Measurements from ENCODE around the gene NFATC2. TPM values are rescaled to one million over a fixed set of nuclear protein-coding genes. Genes with fewer than 3 reads are reported as not detected.

The NFATC2 gene
- total RNA-seq, 4 donors from 2014 or later, result 5.7 to 36.4 (median 12.0) TPM

DNA sequence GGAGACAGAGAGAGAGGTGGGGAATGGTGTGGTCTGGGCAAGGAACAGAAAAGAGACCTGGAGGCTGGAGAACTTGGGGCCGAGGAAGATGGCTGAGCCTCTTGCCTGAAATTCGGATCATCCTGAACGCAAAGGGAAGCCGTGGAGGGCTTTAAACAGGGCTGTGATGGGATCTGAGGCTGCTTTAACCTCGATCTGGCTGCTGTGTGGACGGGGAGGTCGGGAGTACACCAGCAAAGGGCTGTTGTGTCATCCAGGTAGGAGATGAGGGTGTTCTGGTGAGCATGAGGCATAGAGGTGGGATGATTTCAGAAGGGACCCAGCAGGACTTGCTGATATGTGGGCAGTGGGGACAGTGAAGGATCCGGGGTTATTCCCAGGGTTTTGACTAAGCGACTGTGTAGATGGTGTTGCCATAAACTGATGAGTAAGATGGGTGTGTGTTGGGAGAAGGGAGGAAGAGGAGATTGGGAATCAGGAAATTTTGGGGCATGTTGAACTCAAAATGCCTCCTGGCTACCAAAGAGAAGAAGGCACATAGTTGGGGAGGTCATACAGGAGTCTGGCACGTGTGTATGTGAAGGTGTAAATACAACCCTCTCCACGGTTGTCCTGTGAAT is 158.5 kb downstream of the NFATC2 start:
- Histone ChIP-seq H3K9me3 (no peaks in the 10 kb centered on the region), H3K27me3 (no peaks in the 10 kb centered on the region), H3K4me1 (no peaks in the 10 kb centered on the region), H3K27ac (no peak overlapping the region), H3K4me3 (no peak overlapping the region), H3K36me3 (no peaks in the 10 kb centered on the region)
- TF ChIP-seq POLR2A (IDR thresholded peaks at IDR 0.05), result no peak
- TF ChIP-seq, protein P1, sequence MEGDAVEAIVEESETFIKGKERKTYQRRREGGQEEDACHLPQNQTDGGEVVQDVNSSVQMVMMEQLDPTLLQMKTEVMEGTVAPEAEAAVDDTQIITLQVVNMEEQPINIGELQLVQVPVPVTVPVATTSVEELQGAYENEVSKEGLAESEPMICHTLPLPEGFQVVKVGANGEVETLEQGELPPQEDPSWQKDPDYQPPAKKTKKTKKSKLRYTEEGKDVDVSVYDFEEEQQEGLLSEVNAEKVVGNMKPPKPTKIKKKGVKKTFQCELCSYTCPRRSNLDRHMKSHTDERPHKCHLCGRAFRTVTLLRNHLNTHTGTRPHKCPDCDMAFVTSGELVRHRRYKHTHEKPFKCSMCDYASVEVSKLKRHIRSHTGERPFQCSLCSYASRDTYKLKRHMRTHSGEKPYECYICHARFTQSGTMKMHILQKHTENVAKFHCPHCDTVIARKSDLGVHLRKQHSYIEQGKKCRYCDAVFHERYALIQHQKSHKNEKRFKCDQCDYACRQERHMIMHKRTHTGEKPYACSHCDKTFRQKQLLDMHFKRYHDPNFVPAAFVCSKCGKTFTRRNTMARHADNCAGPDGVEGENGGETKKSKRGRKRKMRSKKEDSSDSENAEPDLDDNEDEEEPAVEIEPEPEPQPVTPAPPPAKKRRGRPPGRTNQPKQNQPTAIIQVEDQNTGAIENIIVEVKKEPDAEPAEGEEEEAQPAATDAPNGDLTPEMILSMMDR (IDR thresholded peaks at IDR 0.05), result no peak
- DNase-seq, result no peak
- intact Hi-C loops (cut with DNase I; ENCODE audit: low total_unique reads), result no loop called here

DNA sequence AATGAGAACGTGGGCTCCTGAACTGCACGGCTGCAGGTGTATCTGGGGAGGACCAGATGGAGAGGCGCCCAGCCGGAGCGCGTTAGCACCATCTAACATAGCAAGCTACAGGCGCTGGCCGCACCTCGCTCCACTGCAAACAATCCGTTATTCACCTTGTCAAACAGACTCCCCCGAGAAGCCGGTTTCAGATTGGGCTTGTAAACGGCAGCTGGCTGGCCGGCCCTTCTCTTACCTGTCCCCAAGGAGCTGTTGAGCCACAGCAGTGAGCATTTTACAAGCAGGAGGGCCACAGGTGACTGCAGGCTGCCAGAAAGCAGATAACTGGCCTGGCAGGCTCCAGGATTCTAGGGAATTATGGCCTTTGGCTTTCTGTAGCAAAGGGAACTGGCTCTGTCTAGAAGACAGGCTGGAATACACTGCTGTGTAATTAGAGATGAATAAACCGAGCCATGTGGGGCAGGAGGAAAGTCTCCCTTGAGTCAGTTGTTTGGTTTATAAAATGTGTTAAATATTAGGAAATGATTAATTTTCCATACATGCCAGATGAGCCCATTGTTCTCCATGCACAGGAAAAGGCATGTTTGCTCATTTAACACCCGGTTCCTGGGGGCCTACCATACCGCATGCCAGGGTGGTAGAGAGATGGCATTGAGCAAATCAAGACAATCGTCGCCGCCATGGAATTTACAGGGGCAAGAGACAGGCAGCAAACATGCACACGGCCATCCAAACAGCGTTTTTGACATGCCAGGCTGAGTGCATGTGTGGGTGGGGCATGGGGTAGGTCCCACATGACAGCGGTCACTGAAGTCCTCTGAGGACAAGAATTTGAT is 159.3 kb downstream of the NFATC2 start:
- no peak overlapping the region for H3K27ac ChIP-seq

GRCh38 chr20:51382111-51382985 is 160.2 kb downstream of the NFATC2 start:
- H3K27ac ChIP-seq, result no peak overlapping the region
- no peaks in the 10 kb centered on the region for H3K4me1 ChIP-seq
- no peak for DNase-seq
- no peaks in the 10 kb centered on the region for H3K9me3 ChIP-seq
- no peaks in the 10 kb centered on the region for H3K36me3 ChIP-seq
- H3K27me3 ChIP-seq, result no peaks in the 10 kb centered on the region
- no peak overlapping the region for H3K4me3 ChIP-seq
- intact Hi-C loops (cut with DNase I; ENCODE audit: low total_unique reads), result no loop called here
- TF ChIP-seq, protein P1 (IDR thresholded peaks at IDR 0.05), result no peak
- no peak for TF ChIP-seq POLR2A (IDR thresholded peaks at IDR 0.05)

More for the DNA sequence above, 159.3 kb downstream of the NFATC2 start:
- Histone ChIP-seq H3K36me3 (no peaks in the 10 kb centered on the region), H3K9me3 (no peaks in the 10 kb centered on the region), H3K4me3 (no peak overlapping the region), H3K27me3 (no peaks in the 10 kb centered on the region), H3K4me1 (no peaks in the 10 kb centered on the region)
- intact Hi-C loops (cut with DNase I; ENCODE audit: low total_unique reads), result no loop called here
- TF ChIP-seq, protein P1 (IDR thresholded peaks at IDR 0.05), result no peak
- no peak for TF ChIP-seq POLR2A (IDR thresholded peaks at IDR 0.05)
- DNase-seq, result no peak

- H3K4me1 ChIP-seq, result no peaks in the 10 kb centered on the region
- no peak overlapping the region for H3K4me3 ChIP-seq
- H3K36me3 ChIP-seq, result no peaks in the 10 kb centered on the region
- H3K9me3 ChIP-seq, result no peaks in the 10 kb centered on the region
- intact Hi-C loops (cut with DNase I; ENCODE audit: low total_unique reads), result no loop called here
- no peaks in the 10 kb centered on the region for H3K27me3 ChIP-seq
- DNase-seq, result no peak
- H3K27ac ChIP-seq, result no peak overlapping the region
- TF ChIP-seq, protein P1 (IDR thresholded peaks at IDR 0.05), result no peak
- TF ChIP-seq POLR2A (IDR thresholded peaks at IDR 0.05), result no peak
Measured at GRCh38 chr20:51381557-51381956, 161.0 kb downstream of the NFATC2 start.

All from uterus (tissue), 4 donors.